Right lobe of liver (tissue), 6 donors: Measurements from ENCODE around the gene LENEP. TPM values are rescaled to one million over a fixed set of nuclear protein-coding genes. Genes with fewer than 3 reads are reported as not detected.

Experiments used
- ATAC-seq, 4 donors: fragments of 200-7000 bp; cut with Tn5 transposase; one replicate each; pipeline ENCODE4 v1.9.1; 2020; ENCODE audit warnings: mild to moderate bottlenecking in 4 of 4, moderate library complexity in 4 of 4
- DNase-seq, 3 donors: peaks; one replicate each; pipeline ENCODE4 v3.0.0-alpha.2; 2020
- H3K27ac ChIP-seq, 3 donors: fragments of 200-600 bp; one replicate each; pipeline ENCODE4 v1.8.0; 2022
- H3K27me3 ChIP-seq, 2 donors: fragments of 200-600 bp; one replicate each; pipeline ENCODE4 v1.8.0; 2022
- H3K36me3 ChIP-seq, 4 donors: fragments of 200-600 bp; sonication (generic) in 1 of 4; one replicate each; pipeline versions ENCODE4 v1.5.1 to v1.8.0; 2017 to 2022; ENCODE audit warnings: control low read depth in 1 of 4
- H3K4me1 ChIP-seq, 4 donors: fragments of 200-600 bp; sonication (generic) in 1 of 4; one replicate each; pipeline versions ENCODE4 v1.5.1 to v1.8.0; 2017 to 2022; ENCODE audit warnings: control low read depth in 1 of 4
- H3K4me3 ChIP-seq, 3 donors: fragments of 200-600 bp; one replicate each; pipeline ENCODE4 v1.8.0; 2022
- H3K9me3 ChIP-seq, 4 donors: fragments of 200-600 bp; sonication (generic) in 1 of 4; one replicate each; pipeline versions ENCODE4 v1.5.1 to v1.8.0; 2017 to 2022; ENCODE audit warnings: control low read depth in 1 of 4
- POLR2A ChIP-seq: fragments of 450-650 bp; IDR thresholded peaks from one replicate; pipeline ENCODE4 v1.6.1; 2017; ENCODE audit warnings: antibody characterized with exemption, mild to moderate bottlenecking
- WGBS: methylation state at CpG from one replicate; pipeline ENCODE4 v1.1.6; 2018; ENCODE audit warnings: low coverage, low lambda C conversion rate; ENCODE audit not compliant: insufficient coverage; ENCODE audit errors: missing lambda C conversion rate; 5-methylcytosine and 5-hydroxymethylcytosine counted together
- intact Hi-C, 2 donors: fragments of 100-400 bp; cut with DNase I; formaldehyde crosslinking; loops; one replicate each; pipeline versions ENCODE4 v1.11.2 to v1.14.1; 2022
- total RNA-seq, 6 experiments: library from RNA; depleted of rRNA in 2 of 6; stranded (reverse); fragments of >200 nt in 2 of 6; fragmentation: NEBNext Ultra II Directional in 3 of 6; extraction: Animal tissue kit (Norgen Biotek cat#: 25700) in 3 of 6; gene quantifications; one replicate each; pipeline versions ENCODE4 v1.1.0 to v1.2.4, GENCODE V29; 2016 to 2023
- TF ChIP-seq, protein P1 (sequence below), 4 donors: fragments of 200-600 bp in 3 of 4; fragments of 450-650 bp in 1 of 4; IDR thresholded peaks; one replicate each; pipeline versions ENCODE4 v1.5.1 to v1.8.0; 2016 to 2022; ENCODE audit warnings: antibody characterized with exemption in 4 of 4, mild to moderate bottlenecking in 2 of 4
- donor health status: DM: no; HTN: yes; CAD: no.
- donor health status: DM: no; HTN: no; CAD: no.
- donor health status: DM: no; HTN: no; CAD: no.
- donor health status: DM: no; HTN: yes; CAD: no.
- donor health status: DM: no; HTN: yes; CAD: no.

LENEP gene
- total RNA-seq, 6 experiments from 2014 or later, result not detected

DNA sequence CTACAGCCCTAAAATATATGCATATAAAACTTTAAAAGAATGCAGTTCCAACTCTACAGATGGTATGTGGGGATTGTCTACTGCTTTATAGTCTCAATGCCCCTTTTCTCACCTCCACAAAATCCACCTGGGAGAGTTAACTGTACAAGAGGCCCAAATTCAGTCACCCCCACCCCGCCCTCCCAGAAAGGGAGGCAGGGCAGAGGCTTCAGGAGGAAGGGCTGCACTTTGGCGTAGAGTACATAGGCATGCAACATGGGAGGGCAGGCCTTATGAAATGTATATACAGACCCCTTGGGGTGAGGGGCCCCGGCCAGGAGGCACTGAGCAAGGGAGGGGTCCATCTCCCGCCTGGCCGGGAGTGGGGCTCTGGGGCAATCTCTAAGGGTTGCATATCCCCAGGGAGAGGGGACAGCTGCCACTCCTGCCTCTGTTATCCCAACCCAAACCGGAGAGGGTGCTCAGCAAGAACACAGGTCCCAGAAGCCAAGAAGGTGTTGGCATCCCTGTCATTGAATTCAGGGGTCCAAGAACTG is 30.5 kb upstream of the LENEP start:
- Histone ChIP-seq H3K4me1 (peaks cover 0 to 19% (median 0%) of the 10 kb centered on the region in 4 donors), H3K4me3 (peak overlapping the region in 2 of 3 donors; percentile 87 to 93), H3K27ac (peak overlapping the region in 1 of 3 donors; percentile 100), H3K27me3 (no peaks in the 10 kb centered on the region), H3K9me3 (no peaks in the 10 kb centered on the region), H3K36me3 (peaks cover 4 to 60% (median 27%) of the 10 kb centered on the region in 4 donors)
- WGBS, result 100% methylated on average over 1 of the region's 6 CpGs
- peak in 2 of 3 donors; percentile 47 to 57 for DNase-seq
- TF ChIP-seq, protein P1, sequence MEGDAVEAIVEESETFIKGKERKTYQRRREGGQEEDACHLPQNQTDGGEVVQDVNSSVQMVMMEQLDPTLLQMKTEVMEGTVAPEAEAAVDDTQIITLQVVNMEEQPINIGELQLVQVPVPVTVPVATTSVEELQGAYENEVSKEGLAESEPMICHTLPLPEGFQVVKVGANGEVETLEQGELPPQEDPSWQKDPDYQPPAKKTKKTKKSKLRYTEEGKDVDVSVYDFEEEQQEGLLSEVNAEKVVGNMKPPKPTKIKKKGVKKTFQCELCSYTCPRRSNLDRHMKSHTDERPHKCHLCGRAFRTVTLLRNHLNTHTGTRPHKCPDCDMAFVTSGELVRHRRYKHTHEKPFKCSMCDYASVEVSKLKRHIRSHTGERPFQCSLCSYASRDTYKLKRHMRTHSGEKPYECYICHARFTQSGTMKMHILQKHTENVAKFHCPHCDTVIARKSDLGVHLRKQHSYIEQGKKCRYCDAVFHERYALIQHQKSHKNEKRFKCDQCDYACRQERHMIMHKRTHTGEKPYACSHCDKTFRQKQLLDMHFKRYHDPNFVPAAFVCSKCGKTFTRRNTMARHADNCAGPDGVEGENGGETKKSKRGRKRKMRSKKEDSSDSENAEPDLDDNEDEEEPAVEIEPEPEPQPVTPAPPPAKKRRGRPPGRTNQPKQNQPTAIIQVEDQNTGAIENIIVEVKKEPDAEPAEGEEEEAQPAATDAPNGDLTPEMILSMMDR (IDR thresholded peaks at IDR 0.05), result no peak
- no peak for TF ChIP-seq POLR2A
- intact Hi-C loops, result no loop called here
- no peak for ATAC-seq

DNA sequence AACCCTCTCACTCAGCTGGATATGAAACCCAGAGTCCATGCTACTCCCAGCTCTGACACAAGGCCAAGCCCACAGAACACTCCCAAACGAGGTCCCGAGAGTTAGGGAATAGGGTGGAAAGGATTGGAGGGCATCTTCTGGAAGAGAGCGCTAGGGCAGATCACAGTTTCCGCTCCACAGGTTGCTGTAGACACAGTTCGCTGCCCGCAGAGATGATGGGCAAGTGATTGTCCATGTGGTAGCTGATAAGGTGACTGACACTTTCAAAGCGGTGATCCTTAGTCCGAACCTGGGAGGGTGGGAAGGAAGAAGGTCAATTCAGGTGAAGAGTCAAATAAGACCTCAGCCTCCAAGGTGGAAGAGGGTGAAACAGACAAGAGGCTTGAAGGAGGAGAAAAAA is 29.7 kb upstream of the LENEP start:
- no peak for TF ChIP-seq POLR2A
- TF ChIP-seq, protein P1 (IDR thresholded peaks at IDR 0.05), result no peak
- Histone ChIP-seq H3K27me3 (no peaks in the 10 kb centered on the region), H3K36me3 (peaks cover 4 to 62% (median 29%) of the 10 kb centered on the region in 4 donors), H3K27ac (no peak overlapping the region), H3K4me3 (no peak overlapping the region), H3K4me1 (peaks cover 0 to 19% (median 0%) of the 10 kb centered on the region in 4 donors), H3K9me3 (no peaks in the 10 kb centered on the region)
- WGBS, result 85% methylated on average over 4 of the region's 8 CpGs
- intact Hi-C loops, result no loop called here
- ATAC-seq (no peak), DNase-seq (no peak)

DNA sequence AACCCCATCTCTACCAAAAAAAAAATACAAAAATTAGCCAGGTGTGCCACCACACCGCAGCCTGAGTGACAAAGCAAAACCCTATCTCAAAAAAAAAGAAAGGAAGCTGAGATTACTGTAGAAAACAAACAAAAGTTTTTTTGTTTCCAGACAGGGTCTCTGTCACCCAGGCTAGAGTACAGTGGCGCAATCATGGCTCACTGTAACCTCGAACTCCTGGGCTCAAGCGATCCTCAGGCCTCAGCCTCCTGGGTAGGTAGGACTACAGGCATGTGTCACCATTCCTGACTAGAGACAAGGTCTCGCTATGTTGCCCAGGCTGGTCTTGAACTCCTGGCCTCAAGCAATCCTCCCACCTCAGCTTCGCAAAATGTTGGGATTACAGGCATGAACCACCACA is 29.0 kb upstream of the LENEP start:
- TF ChIP-seq, protein P1 (IDR thresholded peaks at IDR 0.05), result no peak
- TF ChIP-seq POLR2A, result no peak
- intact Hi-C loops, result no loop called here
- H3K27ac ChIP-seq, result no peak overlapping the region
- H3K36me3 ChIP-seq, result peaks cover 4 to 59% (median 29%) of the 10 kb centered on the region in 4 donors
- H3K9me3 ChIP-seq, result no peaks in the 10 kb centered on the region
- DNase-seq, result no peak
- H3K4me3 ChIP-seq, result no peak overlapping the region
- no peak for ATAC-seq
- no CpG with 5 or more reads among the region's 6 CpGs for WGBS
- H3K27me3 ChIP-seq, result no peaks in the 10 kb centered on the region
- peaks cover 0 to 19% (median 0%) of the 10 kb centered on the region in 4 donors for H3K4me1 ChIP-seq

DNA sequence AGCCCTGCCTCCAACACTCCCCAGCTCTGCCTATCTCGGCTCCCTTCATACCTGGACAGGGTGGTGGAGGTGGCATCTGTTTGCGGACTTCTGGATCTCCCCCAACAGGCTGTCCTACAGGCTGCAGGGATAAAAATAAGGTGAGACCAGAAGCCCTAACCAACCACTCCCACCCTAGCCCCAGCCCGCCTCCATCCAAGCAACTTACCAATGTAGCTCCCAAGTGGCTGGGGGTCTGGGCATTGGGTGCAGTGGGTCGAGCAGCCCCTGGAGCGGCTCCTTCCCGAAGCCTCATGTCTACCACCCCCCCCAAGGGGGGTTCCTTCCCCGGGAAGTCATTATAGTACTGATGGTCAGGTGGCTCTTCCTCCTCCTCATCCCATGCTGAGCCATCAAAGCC is 27.3 kb upstream of the LENEP start:
- Histone ChIP-seq H3K4me3 (no peak overlapping the region), H3K27me3 (no peaks in the 10 kb centered on the region), H3K9me3 (no peaks in the 10 kb centered on the region), H3K27ac (no peak overlapping the region), H3K36me3 (peaks cover 4 to 55% (median 29%) of the 10 kb centered on the region in 4 donors), H3K4me1 (peaks cover 0 to 20% (median 5%) of the 10 kb centered on the region in 4 donors)
- ATAC-seq (no peak), DNase-seq (no peak)
- no CpG with 5 or more reads among the region's 7 CpGs for WGBS
- intact Hi-C loops, result no loop called here
- TF ChIP-seq, protein P1 (IDR thresholded peaks at IDR 0.05), result no peak
